CD4-positive, alpha-beta T cell treated with Interleukin-15 for 4 hours (primary cell): ENCODE results near the gene COQ5.
"Not testable (repeated sequence)": the region's sequence is repeated elsewhere in the genome, so short reads cannot be mapped to it uniquely, and the experiment has no call there.

Source experiments
- DNase-seq: peaks from one replicate; pipeline ENCODE4 v3.0.0-alpha.2; 2020; ENCODE audit warnings: low spot score

COQ5 gene, protein sequence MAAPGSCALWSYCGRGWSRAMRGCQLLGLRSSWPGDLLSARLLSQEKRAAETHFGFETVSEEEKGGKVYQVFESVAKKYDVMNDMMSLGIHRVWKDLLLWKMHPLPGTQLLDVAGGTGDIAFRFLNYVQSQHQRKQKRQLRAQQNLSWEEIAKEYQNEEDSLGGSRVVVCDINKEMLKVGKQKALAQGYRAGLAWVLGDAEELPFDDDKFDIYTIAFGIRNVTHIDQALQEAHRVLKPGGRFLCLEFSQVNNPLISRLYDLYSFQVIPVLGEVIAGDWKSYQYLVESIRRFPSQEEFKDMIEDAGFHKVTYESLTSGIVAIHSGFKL

GRCh38 chr12:120528861-120529525 lies at the start of gene COQ5:
TSS of gene COQ5 (minus strand) at chr12:120529158. CDS start at chr12:120529141, 17 bp downstream.
- DNase-seq: peak; percentile 89

DNA sequence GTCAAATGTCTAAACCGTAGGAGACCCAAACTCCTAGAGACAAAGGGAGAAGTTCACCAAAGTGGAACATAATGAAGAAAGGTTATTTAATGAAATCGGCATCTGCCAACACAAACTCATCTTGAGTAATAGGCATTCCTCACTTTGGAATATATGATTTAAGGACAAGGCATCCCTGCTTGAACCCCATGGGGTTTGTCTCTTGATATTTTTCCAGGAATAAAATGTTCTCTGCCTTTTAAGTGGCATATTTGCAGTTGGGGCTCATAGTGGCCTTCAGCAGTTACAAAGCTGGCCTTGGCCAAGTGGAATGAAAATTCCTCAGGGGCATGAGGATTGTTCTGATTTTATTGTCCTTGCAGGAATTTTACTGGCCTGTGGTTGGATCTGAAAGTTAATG lies 45.1 kb upstream of the COQ5 start:
- DNase-seq: no peak

- no peak for DNase-seq
Observed at GRCh38 chr12:120573560-120573959, 44.6 kb upstream of the COQ5 start.

DNA sequence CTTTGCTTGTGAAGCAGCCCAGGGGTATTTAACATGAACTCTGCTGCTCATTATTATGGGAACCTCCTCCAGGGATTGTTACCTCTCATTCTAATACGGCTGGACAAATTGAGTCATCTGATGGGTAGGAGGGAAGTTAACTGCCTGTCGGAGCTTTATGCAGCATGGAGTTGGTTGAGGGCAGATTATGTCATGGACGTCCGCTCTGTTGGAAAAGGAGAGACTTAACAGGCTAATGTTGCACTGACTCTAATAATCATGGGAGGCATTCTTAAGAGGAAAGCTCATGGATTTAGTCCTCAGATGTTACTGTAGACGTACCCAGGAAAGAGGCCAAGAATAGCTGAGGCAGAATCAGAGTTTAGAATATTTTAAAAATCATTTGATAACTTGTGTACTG lies 42.3 kb upstream of the COQ5 start:
- DNase-seq: no peak

DNA sequence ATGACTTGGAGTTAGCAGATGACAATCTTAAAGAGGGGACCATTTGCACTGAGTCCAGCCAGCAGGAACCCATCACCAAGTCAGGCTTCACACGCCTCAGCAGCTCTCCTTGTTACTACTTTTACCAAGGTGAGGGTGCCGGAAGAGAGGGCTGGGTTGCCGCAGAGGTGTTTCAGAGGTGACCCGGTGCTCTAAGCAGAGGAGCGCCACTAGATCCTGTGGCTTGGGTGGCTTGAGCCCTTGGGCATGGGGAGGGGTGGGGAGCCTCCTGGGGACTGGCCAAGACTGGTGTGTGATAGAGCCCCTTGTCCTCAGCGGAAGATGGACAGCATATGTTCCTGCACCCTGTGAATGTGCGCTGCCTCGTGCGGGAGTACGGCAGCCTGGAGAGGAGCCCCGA lies 34.5 kb upstream of the COQ5 start:
- no peak for DNase-seq

- DNase-seq: no peak
Observed at GRCh38 chr12:120562906-120563305, 33.9 kb upstream of the COQ5 start.

DNA sequence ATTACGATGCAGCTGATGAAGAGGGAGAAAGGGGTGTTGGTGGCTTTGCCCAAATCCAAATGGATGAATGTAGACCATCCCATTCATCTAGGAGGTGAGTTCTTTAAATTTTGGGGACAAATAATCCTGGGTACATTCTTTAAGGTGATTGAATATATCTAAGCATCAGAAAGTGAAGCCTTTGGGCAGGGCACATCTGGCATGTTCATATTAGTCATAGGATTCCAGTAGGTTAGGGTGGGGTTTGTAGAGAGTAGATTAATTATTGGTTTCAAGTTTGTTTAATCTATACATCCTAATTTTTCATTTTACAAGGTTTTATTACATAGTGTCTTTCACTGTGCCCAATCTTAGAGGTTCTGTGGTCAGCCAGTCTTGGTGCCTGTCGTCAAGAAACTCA lies 28.6 kb upstream of the COQ5 start:
- DNase-seq: no peak

GRCh38 chr12:120554678-120555077 lies 25.7 kb upstream of the COQ5 start:
- no peak for DNase-seq

DNA sequence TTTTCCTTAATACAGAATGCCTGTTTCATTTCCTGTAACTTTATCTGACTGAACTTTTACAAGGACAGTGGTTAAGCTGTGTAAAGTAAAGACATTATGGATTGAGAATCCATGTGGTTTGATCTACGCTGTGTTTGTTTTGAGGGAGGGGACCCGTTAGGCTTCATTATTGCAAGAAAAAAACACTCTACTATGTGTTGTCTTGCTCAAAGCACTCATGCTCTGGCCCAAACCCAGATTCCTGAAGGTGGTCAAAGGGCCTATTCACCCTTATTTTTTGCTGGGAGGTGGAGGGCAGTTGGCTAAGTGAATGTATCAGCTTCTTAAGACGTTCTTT lies 17.1 kb upstream of the COQ5 start:
- DNase-seq: no peak

- DNase-seq: no peak
Observed at GRCh38 chr12:120544691-120545090, 15.7 kb upstream of the COQ5 start.

- no peak for DNase-seq
Observed at GRCh38 chr12:120542166-120542565, 13.2 kb upstream of the COQ5 start.

- DNase-seq: no peak
Observed at GRCh38 chr12:120540445-120540844, 11.5 kb upstream of the COQ5 start.

- no peak for DNase-seq
Observed at GRCh38 chr12:120539303-120539702, 10.3 kb upstream of the COQ5 start.

DNA sequence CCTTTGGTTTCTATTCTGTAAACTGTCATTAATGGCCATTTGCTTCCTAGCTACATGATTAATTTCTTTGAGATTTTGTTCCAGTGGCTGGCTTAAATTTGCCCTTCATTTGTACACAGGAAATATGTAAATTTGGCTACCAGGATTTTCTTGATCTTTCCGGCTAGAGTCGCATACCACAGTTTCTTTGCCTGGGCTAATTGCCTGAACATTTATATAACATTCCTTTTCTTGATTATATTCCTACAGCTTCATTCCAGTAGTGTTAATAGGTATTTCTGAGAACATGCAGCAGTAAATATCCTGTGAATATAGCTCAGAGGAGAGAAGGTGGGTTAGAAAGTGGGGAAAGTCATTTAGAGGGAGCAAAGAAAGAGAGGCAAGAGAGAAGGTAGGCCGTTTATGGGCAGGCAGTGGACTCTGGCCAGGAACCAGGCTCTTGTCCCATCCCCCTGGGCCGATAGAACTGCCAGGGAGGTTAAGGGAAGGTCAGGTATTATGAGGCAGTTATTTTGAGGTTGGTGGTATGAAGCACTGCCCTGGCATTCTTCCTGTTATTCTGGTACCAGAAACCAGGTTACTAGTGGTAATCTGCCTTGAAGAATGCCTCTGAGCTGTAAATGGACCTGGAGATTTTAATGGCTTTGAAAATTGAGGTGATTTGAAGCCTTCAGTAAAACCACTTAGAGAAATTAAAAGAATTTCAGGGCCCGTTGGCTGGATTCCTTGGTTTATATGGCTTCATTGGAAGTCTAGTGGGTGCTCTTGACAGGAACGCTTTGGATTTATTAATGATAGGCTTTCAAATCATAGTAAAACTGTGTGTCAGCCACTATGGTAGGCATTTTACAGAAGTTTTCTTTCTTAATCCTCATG lies 9.6 kb upstream of the COQ5 start:
- DNase-seq: no peak

- no peak for DNase-seq
Observed at GRCh38 chr12:120537856-120538220, 8.9 kb upstream of the COQ5 start.

- DNase-seq: peak; percentile 39
Observed at GRCh38 chr12:120536064-120536791, 7.3 kb upstream of the COQ5 start.

- peak; percentile 46 for DNase-seq
Observed at GRCh38 chr12:120534703-120535655, 6.0 kb upstream of the COQ5 start.

DNA sequence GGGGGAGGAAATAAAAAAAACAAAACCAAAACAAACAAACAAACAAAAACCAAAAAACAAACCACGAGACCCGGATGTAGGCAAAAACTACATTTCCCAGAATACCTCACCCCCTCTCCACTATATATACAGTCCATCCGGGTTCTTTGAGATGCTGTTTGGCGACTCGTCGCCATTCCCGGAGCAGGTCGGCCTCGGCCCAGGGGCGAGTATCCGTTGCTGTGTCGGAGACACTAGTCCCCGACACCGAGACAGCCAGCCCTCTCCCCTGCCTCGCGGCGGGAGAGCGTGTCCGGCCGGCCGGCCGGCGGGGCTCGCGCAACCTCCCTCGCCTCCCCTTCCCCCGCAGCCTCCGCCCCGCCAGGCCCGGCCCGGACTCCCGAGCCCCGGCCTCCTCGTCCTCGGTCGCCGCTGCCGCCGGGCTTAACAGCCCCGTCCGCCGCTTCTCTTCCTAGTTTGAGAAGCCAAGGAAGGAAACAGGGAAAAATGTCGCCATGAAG lies 5.3 kb upstream of the COQ5 start, which contains the start of gene RNF10:
TSS of gene RNF10 (plus strand) at position 154 of the 500 bp plus-strand sequence. CDS start 456 bp downstream, outside the sequence.
- peak; percentile 90 for DNase-seq

GRCh38 chr12:120532701-120533238 lies 3.8 kb upstream of the COQ5 start:
- DNase-seq: no peak

DNA sequence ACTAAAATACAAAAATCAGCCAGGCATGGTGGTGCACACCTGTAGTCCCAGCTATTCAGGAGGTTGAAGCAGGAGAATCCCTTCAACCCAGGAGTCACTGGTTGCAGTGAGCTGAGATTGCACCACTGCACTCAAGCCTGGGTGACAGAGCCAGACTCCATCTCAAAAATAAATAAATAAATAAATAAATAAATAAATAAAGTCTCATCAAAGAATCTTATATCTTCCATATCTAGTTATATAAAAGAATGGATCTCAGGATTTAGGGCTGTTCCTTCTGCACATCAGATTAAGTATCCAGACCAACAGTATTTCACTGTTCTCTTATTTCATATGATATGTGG lies 1.4 kb upstream of the COQ5 start:
- not testable (repeated sequence) for DNase-seq
